HepG2 (cell line): ENCODE results near the gene ARIH2. TPM values are rescaled to one million over a fixed set of nuclear protein-coding genes. Genes with fewer than 3 reads are reported as not detected.
A peak's percentile ranks its signal among the peaks of the same experiment; 100 is the strongest.

Source experiments
- CREM ChIP-seq, 2 experiments: sonication (generic) in 1 of 2; formaldehyde crosslinking in 1 of 2; IDR thresholded peaks; 2 replicates each; pipeline versions ENCODE4 v1.4.0 to v1.6.1; 2016 to 2020; ENCODE audit warnings: antibody characterized with exemption in 1 of 2, mild to moderate bottlenecking in 1 of 2, missing genetic modification reagents in 1 of 2
- FLYWCH1 ChIP-seq: sonication (generic); formaldehyde crosslinking; IDR thresholded peaks from 2 replicates; pipeline ENCODE4 v1.8.1; 2023; ENCODE audit warnings: mild to moderate bottlenecking, missing genetic modification reagents
- GTF2F1 ChIP-seq: fragments of 150-350 bp; IDR thresholded peaks from 2 replicates; pipeline ENCODE4 v1.6.1; 2014; ENCODE audit warnings: low read length
- HBP1 ChIP-seq: IDR thresholded peaks from 2 replicates; pipeline ENCODE4 v1.6.1; 2016; ENCODE audit warnings: low read depth, control low read depth
- JUN ChIP-seq: sonication (generic); formaldehyde crosslinking; IDR thresholded peaks from 2 replicates; pipeline ENCODE4 v1.4.0; 2020; ENCODE audit warnings: mild to moderate bottlenecking, missing genetic modification reagents
- KLF16 ChIP-seq, 2 experiments: sonication (generic) in 1 of 2; formaldehyde crosslinking in 1 of 2; IDR thresholded peaks; 2 replicates each; pipeline versions ENCODE4 v1.6.1 to v1.8.0; 2016 to 2023; ENCODE audit warnings: missing genetic modification reagents in 2 of 2, missing compliant biosample characterization in 1 of 2
- MAF1 ChIP-seq: sonication (generic); formaldehyde crosslinking; IDR thresholded peaks from 2 replicates; pipeline ENCODE4 v1.5.0; 2020; ENCODE audit warnings: missing genetic modification reagents, borderline replicate concordance
- MIER3 ChIP-seq: IDR thresholded peaks from 2 replicates; pipeline ENCODE4 v1.6.1; 2016; ENCODE audit warnings: missing compliant biosample characterization, borderline replicate concordance
- PHF21A ChIP-seq: sonication (generic); formaldehyde crosslinking; IDR thresholded peaks from 2 replicates; pipeline ENCODE4 v1.5.0; 2020; ENCODE audit warnings: mild to moderate bottlenecking, missing genetic modification reagents
- RAD21 ChIP-seq: fragments of 450-650 bp; formaldehyde crosslinking; IDR thresholded peaks from 2 replicates; pipeline ENCODE4 v1.5.0; 2020; ENCODE audit warnings: mild to moderate bottlenecking
- RELA ChIP-seq: sonication (generic); formaldehyde crosslinking; IDR thresholded peaks from 2 replicates; pipeline ENCODE4 v1.4.0; 2020; ENCODE audit warnings: missing genetic modification reagents
- SP140L ChIP-seq: sonication (generic); formaldehyde crosslinking; IDR thresholded peaks from 2 replicates; pipeline ENCODE4 v1.4.0; 2020; ENCODE audit warnings: missing genetic modification reagents, borderline replicate concordance
- SUZ12 ChIP-seq: fragments of 150-350 bp; IDR thresholded peaks from 2 replicates; pipeline ENCODE4 v1.6.1; 2014; ENCODE audit warnings: low read depth, low read length
- THAP11 ChIP-seq: IDR thresholded peaks from 2 replicates; pipeline ENCODE4 v1.6.1; 2016; ENCODE audit warnings: missing biosample characterization, missing genetic modification reagents
- YEATS2 ChIP-seq: sonication (generic); formaldehyde crosslinking; IDR thresholded peaks from 2 replicates; pipeline ENCODE4 v1.4.0; 2020; ENCODE audit warnings: missing genetic modification reagents, borderline replicate concordance
- ZMYM2 ChIP-seq: sonication (generic); formaldehyde crosslinking; IDR thresholded peaks from 2 replicates; pipeline ENCODE4 v1.8.0; 2022; ENCODE audit warnings: mild to moderate bottlenecking, missing genetic modification reagents
- ZNF12 ChIP-seq: sonication (generic); formaldehyde crosslinking; IDR thresholded peaks from 2 replicates; pipeline ENCODE4 v1.5.0; 2020; ENCODE audit warnings: missing genetic modification reagents
- ZNF121 ChIP-seq: sonication (generic); formaldehyde crosslinking; IDR thresholded peaks from 2 replicates; pipeline ENCODE4 v1.5.0; 2020; ENCODE audit warnings: mild to moderate bottlenecking, missing genetic modification reagents
- ZNF225 ChIP-seq: sonication (generic); formaldehyde crosslinking; IDR thresholded peaks from 2 replicates; pipeline ENCODE4 v1.4.0; 2020; ENCODE audit warnings: mild to moderate bottlenecking, missing genetic modification reagents
- ZNF232 ChIP-seq: sonication (generic); formaldehyde crosslinking; IDR thresholded peaks from 2 replicates; pipeline ENCODE4 v1.4.0; 2020; ENCODE audit warnings: missing genetic modification reagents, borderline replicate concordance
- ZNF431 ChIP-seq: sonication (generic); formaldehyde crosslinking; IDR thresholded peaks from 2 replicates; pipeline ENCODE4 v1.9.0; 2022; ENCODE audit warnings: missing genetic modification reagents, low read depth, mild to moderate bottlenecking, borderline replicate concordance
- ZNF562 ChIP-seq: sonication (generic); formaldehyde crosslinking; IDR thresholded peaks from 2 replicates; pipeline ENCODE4 v1.8.0; 2022; ENCODE audit warnings: missing genetic modification reagents, borderline replicate concordance
- ZNF816 ChIP-seq: sonication (generic); formaldehyde crosslinking; IDR thresholded peaks from 2 replicates; pipeline ENCODE4 v1.8.0; 2022; ENCODE audit warnings: missing genetic modification reagents, mild to moderate bottlenecking, borderline replicate concordance
- ZNF879 ChIP-seq: sonication (generic); formaldehyde crosslinking; IDR thresholded peaks from 2 replicates; pipeline ENCODE4 v1.8.1; 2023; ENCODE audit warnings: missing genetic modification reagents
- ZSCAN25 ChIP-seq: sonication (generic); formaldehyde crosslinking; IDR thresholded peaks from 2 replicates; pipeline ENCODE4 v1.8.0; 2022; ENCODE audit warnings: mild to moderate bottlenecking, missing genetic modification reagents
- ZSCAN31 ChIP-seq: sonication (generic); formaldehyde crosslinking; IDR thresholded peaks from 2 replicates; pipeline ENCODE4 v1.5.0; 2020; ENCODE audit warnings: low read depth, mild to moderate bottlenecking, missing genetic modification reagents
- polyA plus RNA-seq, 8 experiments: library from polyadenylated mRNA; depleted of rRNA in 3 of 8; stranded (reverse) in 7 of 8; unstranded in 1 of 8; fragments of >200 nt; fragmentation: Illumina TruSeq in 4 of 8; extraction: Trizol in 4 of 8; gene quantifications; 2 replicates each; pipeline versions ENCODE4 v1.2.1 to v1.2.3, GENCODE V29; 2011 to 2016; ENCODE audit warnings: low read depth in 4 of 8, missing spikeins in 1 of 8, mixed read lengths in 1 of 8; ENCODE audit not compliant: insufficient read depth in 1 of 8
- total RNA-seq, 5 experiments: library from RNA; depleted of rRNA; stranded (reverse); fragments of >200 nt; fragmentation: Illumina TruSeq; extraction: Trizol; gene quantifications; 2 replicates each; pipeline ENCODE4 v1.2.3, GENCODE V29; 2016; ENCODE audit warnings: low read depth in 1 of 5
- TF ChIP-seq, protein P1 (sequence below): sonication (generic); formaldehyde crosslinking; IDR thresholded peaks from 2 replicates; pipeline ENCODE4 v1.5.0; 2020; ENCODE audit warnings: mild to moderate bottlenecking, missing genetic modification reagents
- TF ChIP-seq, protein P2 (sequence below): IDR thresholded peaks from 2 replicates; pipeline ENCODE4 v1.6.1; 2012; ENCODE audit warnings: low read depth, low read length, improper control_type of control experiment

The ARIH2 gene
- total and polyA plus RNA-seq, 2 of the 13 experiments (the other 11 are each of a cell fraction or from before 2014, with no cell fraction given), result 64.8 to 83.3 TPM

GRCh38 chr3:48897460-48898376 lies 20.9 kb upstream of the ARIH2 start (continued):
- TF ChIP-seq, protein P1, sequence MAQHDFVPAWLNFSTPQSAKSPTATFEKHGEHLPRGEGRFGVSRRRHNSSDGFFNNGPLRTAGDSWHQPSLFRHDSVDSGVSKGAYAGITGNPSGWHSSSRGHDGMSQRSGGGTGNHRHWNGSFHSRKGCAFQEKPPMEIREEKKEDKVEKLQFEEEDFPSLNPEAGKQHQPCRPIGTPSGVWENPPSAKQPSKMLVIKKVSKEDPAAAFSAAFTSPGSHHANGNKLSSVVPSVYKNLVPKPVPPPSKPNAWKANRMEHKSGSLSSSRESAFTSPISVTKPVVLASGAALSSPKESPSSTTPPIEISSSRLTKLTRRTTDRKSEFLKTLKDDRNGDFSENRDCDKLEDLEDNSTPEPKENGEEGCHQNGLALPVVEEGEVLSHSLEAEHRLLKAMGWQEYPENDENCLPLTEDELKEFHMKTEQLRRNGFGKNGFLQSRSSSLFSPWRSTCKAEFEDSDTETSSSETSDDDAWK (CRISPR knock-in tag), result no peak
- TF ChIP-seq ZSCAN31 (CRISPR knock-in tag), result no peak
- no peak for TF ChIP-seq ZNF431 (CRISPR knock-in tag)
- peak; percentile 62 for TF ChIP-seq ZNF12 (CRISPR knock-in tag)
- TF ChIP-seq RELA (CRISPR knock-in tag), result no peak
- no peak for TF ChIP-seq ZMYM2 (CRISPR knock-in tag)
- no peak for TF ChIP-seq ZNF879 (CRISPR knock-in tag)
- TF ChIP-seq MAF1 (CRISPR knock-in tag), result no peak
- TF ChIP-seq GTF2F1, result no peak
- no peak for TF ChIP-seq HBP1
- no peak for TF ChIP-seq YEATS2 (CRISPR knock-in tag)
- TF ChIP-seq ZNF232, result no peak; the same call in 1 of the 2 replicates
- TF ChIP-seq ZSCAN25, result no peak
- TF ChIP-seq ZNF121 (CRISPR knock-in tag), result no peak
- TF ChIP-seq, protein P2, sequence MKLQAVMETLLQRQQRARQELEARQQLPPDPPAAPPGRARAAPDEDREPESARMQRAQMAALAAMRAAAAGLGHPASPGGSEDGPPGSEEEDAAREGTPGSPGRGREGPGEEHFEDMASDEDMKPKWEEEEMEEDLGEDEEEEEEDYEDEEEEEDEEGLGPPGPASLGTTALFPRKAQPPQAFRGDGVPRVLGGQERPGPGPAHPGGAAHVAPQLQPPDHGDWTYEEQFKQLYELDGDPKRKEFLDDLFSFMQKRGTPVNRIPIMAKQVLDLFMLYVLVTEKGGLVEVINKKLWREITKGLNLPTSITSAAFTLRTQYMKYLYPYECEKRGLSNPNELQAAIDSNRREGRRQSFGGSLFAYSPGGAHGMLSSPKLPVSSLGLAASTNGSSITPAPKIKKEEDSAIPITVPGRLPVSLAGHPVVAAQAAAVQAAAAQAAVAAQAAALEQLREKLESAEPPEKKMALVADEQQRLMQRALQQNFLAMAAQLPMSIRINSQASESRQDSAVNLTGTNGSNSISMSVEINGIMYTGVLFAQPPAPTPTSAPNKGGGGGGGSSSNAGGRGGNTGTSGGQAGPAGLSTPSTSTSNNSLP, result peak; percentile 57; the same call in 1 of the 2 replicates
- peak; percentile 44; the same call in 1 of the 2 replicates for TF ChIP-seq THAP11 (CRISPR knock-in tag)
- no peak for TF ChIP-seq ZNF562 (CRISPR knock-in tag)
- no peak for TF ChIP-seq PHF21A (CRISPR knock-in tag)
- TF ChIP-seq KLF16 (CRISPR knock-in tag; IDR thresholded peaks at IDR 0.05), result peak in 1 of 2 experiments; percentile 46; a peak in 1 of 4 replicates
- no peak for TF ChIP-seq ZNF225 (CRISPR knock-in tag)
- no peak for TF ChIP-seq RAD21 (CRISPR knock-in tag)
- 0 out of 2 replicates have a peak, but pooled peaks have one; percentile 47 for TF ChIP-seq MIER3 (CRISPR knock-in tag)
- no peak for TF ChIP-seq FLYWCH1 (CRISPR knock-in tag)
- TF ChIP-seq ZNF816, result no peak
- TF ChIP-seq SUZ12, result no peak
- TF ChIP-seq CREM (IDR thresholded peaks at IDR 0.05), result peak; percentile 9; the same call in 1 of the 2 replicates
- TF ChIP-seq CREM (CRISPR knock-in tag; IDR thresholded peaks at IDR 0.05), result no peak
- TF ChIP-seq SP140L (CRISPR knock-in tag), result no peak
- TF ChIP-seq JUN (CRISPR knock-in tag), result no peak
